ENCODE measurements around the gene CIITA. TPM values are rescaled to one million over a fixed set of nuclear protein-coding genes. Genes with fewer than 3 reads are reported as not detected.

Gene CIITA
- total and polyA plus RNA-seq, 9 of the 15 experiments (the other 6 are each of a cell fraction or from before 2014, with no cell fraction given): 0.01 to 0.20 (median 0.11) TPM; not detected in 4

DNA sequence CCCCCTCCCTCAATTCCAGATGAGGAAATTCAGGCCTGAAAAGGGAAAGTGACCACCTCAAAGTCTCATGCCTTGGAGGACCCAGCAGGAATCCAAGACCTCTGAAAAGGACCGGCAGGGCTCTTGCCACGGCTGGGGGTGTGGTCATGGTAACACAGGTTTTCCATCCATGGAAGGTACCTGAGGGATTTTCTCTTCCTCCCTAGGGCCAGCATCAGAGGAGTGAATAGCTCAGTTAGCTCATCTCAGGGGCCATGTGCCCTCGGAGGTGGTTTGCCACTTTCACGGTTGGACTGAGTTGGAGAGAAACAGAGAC is 1.3 kb downstream of the CIITA start:
- no peak overlapping the region for H3K4me3 ChIP-seq
- peaks cover 4 to 8% of the 10 kb centered on the region in 2 experiments; a peak in 3 of 5 replicates for H3K4me1 ChIP-seq (replicated peaks in 1 of 2; ENCODE audit: control insufficient read depth in 2 of 2, insufficient read depth in 2 of 2, low read length in 2 of 2)
- in situ Hi-C loops (cut with MboI) (no loop called here), intact Hi-C loops (cut with micrococcal nuclease) (no loop called here)
- H4K20me1 ChIP-seq (replicated peaks; ENCODE audit: control insufficient read depth, insufficient read depth, low read length): peaks cover 3% of the 10 kb centered on the region; the same call in 1 of the 2 replicates
- no peaks in the 10 kb centered on the region for H3K36me3 ChIP-seq (ENCODE audit: control insufficient read depth, insufficient read depth, low read length)
- H3K4me2 ChIP-seq (ENCODE audit: insufficient read depth, low read length): no peak overlapping the region
- DNase-seq (ENCODE audit: extremely low read depth in 1 of 4, low spot score in 3 of 4) (no peak), ATAC-seq (no peak), FAIRE-seq (no peak)
- no peak overlapping the region for H3K9ac ChIP-seq (ENCODE audit: insufficient read depth in 1 of 2, low read depth in 2 of 2, low read length in 2 of 2)
- CTCF ChIA-PET (ENCODE audit: low intra/inter-chr PET ratio): no interaction called here
- BruUV-seq (replicated peaks): no TSS peak
- H3K9me1 ChIP-seq (ENCODE audit: control insufficient read depth, insufficient read depth, low read length): no peaks in the 10 kb centered on the region
- H2AFZ ChIP-seq (ENCODE audit: low read depth, low read length): no peak overlapping the region
- H3K27me3 ChIP-seq (ENCODE audit: control insufficient read depth in 2 of 2, insufficient read depth in 2 of 2, low read length in 2 of 2): peaks cover 50 to 60% of the 10 kb centered on the region in 2 experiments
- no peaks in the 10 kb centered on the region for H3K79me2 ChIP-seq (ENCODE audit: control insufficient read depth, insufficient read depth, low read length)
- POLR2A ChIA-PET: interaction anchor here (0.7 to 1.0 kb wide), 2 partner anchors 8 to 15 kb away, joined by 3 to 6 read pairs; no protein-coding TSS in a partner anchor
- no peaks in the 10 kb centered on the region for H3K9me3 ChIP-seq (replicated peaks; ENCODE audit: control insufficient read depth, insufficient read depth, low read depth, low read length)
- no peak overlapping the region for H3K27ac ChIP-seq (ENCODE audit: extremely low read depth, low read depth, low read length)
- WGBS (ENCODE audit: insufficient coverage, low coverage, missing lambda C conversion rate): 0% methylated on average over 4 of the region's 4 CpGs
- TF ChIP-seq ZFPM2 (CRISPR knock-in tag; IDR thresholded peaks at IDR 0.05) (no peak), ZFP36 (IDR thresholded peaks at IDR 0.05; ENCODE audit: low read depth, low read length, partially characterized antibody) (no peak), GTF2F1 (IDR thresholded peaks at IDR 0.05; ENCODE audit: low read depth, low read length) (no peak), HLTF (IDR thresholded peaks at IDR 0.05) (no peak), ZNF589 (CRISPR knock-in tag; IDR thresholded peaks at IDR 0.05; ENCODE audit: low read depth) (no peak), STAG1 (CRISPR knock-in tag; IDR thresholded peaks at IDR 0.05; ENCODE audit: borderline replicate concordance) (no peak), MBD2 (IDR thresholded peaks at IDR 0.05; ENCODE audit: borderline replicate concordance, low read depth) (no peak), GTF2A2 (tag; IDR thresholded peaks at IDR 0.05) (no peak)
- TF ChIP-seq, protein P1, sequence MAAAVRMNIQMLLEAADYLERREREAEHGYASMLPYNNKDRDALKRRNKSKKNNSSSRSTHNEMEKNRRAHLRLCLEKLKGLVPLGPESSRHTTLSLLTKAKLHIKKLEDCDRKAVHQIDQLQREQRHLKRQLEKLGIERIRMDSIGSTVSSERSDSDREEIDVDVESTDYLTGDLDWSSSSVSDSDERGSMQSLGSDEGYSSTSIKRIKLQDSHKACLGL (CRISPR knock-in tag; IDR thresholded peaks at IDR 0.05; ENCODE audit: borderline replicate concordance, poor library complexity, severe bottlenecking): no peak
- TF ChIP-seq, protein P2, sequence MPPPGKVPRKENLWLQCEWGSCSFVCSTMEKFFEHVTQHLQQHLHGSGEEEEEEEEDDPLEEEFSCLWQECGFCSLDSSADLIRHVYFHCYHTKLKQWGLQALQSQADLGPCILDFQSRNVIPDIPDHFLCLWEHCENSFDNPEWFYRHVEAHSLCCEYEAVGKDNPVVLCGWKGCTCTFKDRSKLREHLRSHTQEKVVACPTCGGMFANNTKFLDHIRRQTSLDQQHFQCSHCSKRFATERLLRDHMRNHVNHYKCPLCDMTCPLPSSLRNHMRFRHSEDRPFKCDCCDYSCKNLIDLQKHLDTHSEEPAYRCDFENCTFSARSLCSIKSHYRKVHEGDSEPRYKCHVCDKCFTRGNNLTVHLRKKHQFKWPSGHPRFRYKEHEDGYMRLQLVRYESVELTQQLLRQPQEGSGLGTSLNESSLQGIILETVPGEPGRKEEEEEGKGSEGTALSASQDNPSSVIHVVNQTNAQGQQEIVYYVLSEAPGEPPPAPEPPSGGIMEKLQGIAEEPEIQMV (tag; conservative IDR thresholded peaks at IDR 0.05; ENCODE audit: low read depth): no peak
- TF ChIP-seq, protein P3, sequence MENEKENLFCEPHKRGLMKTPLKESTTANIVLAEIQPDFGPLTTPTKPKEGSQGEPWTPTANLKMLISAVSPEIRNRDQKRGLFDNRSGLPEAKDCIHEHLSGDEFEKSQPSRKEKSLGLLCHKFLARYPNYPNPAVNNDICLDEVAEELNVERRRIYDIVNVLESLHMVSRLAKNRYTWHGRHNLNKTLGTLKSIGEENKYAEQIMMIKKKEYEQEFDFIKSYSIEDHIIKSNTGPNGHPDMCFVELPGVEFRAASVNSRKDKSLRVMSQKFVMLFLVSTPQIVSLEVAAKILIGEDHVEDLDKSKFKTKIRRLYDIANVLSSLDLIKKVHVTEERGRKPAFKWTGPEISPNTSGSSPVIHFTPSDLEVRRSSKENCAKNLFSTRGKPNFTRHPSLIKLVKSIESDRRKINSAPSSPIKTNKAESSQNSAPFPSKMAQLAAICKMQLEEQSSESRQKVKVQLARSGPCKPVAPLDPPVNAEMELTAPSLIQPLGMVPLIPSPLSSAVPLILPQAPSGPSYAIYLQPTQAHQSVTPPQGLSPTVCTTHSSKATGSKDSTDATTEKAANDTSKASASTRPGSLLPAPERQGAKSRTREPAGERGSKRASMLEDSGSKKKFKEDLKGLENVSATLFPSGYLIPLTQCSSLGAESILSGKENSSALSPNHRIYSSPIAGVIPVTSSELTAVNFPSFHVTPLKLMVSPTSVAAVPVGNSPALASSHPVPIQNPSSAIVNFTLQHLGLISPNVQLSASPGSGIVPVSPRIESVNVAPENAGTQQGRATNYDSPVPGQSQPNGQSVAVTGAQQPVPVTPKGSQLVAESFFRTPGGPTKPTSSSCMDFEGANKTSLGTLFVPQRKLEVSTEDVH (IDR thresholded peaks at IDR 0.05; ENCODE audit: low read depth, partially characterized antibody): no peak
- TF ChIP-seq, protein P4, sequence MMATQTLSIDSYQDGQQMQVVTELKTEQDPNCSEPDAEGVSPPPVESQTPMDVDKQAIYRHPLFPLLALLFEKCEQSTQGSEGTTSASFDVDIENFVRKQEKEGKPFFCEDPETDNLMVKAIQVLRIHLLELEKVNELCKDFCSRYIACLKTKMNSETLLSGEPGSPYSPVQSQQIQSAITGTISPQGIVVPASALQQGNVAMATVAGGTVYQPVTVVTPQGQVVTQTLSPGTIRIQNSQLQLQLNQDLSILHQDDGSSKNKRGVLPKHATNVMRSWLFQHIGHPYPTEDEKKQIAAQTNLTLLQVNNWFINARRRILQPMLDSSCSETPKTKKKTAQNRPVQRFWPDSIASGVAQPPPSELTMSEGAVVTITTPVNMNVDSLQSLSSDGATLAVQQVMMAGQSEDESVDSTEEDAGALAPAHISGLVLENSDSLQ (IDR thresholded peaks at IDR 0.05): no peak
- TF ChIP-seq, protein P5, sequence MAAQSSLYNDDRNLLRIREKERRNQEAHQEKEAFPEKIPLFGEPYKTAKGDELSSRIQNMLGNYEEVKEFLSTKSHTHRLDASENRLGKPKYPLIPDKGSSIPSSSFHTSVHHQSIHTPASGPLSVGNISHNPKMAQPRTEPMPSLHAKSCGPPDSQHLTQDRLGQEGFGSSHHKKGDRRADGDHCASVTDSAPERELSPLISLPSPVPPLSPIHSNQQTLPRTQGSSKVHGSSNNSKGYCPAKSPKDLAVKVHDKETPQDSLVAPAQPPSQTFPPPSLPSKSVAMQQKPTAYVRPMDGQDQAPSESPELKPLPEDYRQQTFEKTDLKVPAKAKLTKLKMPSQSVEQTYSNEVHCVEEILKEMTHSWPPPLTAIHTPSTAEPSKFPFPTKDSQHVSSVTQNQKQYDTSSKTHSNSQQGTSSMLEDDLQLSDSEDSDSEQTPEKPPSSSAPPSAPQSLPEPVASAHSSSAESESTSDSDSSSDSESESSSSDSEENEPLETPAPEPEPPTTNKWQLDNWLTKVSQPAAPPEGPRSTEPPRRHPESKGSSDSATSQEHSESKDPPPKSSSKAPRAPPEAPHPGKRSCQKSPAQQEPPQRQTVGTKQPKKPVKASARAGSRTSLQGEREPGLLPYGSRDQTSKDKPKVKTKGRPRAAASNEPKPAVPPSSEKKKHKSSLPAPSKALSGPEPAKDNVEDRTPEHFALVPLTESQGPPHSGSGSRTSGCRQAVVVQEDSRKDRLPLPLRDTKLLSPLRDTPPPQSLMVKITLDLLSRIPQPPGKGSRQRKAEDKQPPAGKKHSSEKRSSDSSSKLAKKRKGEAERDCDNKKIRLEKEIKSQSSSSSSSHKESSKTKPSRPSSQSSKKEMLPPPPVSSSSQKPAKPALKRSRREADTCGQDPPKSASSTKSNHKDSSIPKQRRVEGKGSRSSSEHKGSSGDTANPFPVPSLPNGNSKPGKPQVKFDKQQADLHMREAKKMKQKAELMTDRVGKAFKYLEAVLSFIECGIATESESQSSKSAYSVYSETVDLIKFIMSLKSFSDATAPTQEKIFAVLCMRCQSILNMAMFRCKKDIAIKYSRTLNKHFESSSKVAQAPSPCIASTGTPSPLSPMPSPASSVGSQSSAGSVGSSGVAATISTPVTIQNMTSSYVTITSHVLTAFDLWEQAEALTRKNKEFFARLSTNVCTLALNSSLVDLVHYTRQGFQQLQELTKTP (IDR thresholded peaks at IDR 0.05; ENCODE audit: low read depth in 1 of 2, partially characterized antibody in 2 of 2): no peak
